Caco-2 (cell line): ENCODE measurements around the gene SLC37A1. TPM values are rescaled to one million over a fixed set of nuclear protein-coding genes. Genes with fewer than 3 reads are reported as not detected.

Source experiments
- BruUV-seq: library from RNA; stranded (reverse); fragments of 400-500 nt; replicated peaks from 2 replicates; lab custom pipeline; 2021; lab: Mats Ljungman, UMichigan
- CTCF ChIA-PET: fragments of 300-600 bp; sonication (Branson Sonifier 250); formaldehyde crosslinking; loops from one replicate; lab custom pipeline; 2022; ENCODE audit warnings: antibody characterized with exemption; lab: Charles Lee
- POLR2A ChIA-PET: fragments of 300-600 bp; sonication (Branson Sonifier 250); formaldehyde crosslinking; loops from one replicate; lab custom pipeline; 2022; ENCODE audit warnings: antibody characterized with exemption; lab: Charles Lee
- DNase-seq, 2 experiments: peaks; one replicate each; pipeline versions ENCODE4 v3.0.0 to v3.0.0-alpha.2; 2020 to 2022
- H3K27me3 ChIP-seq: replicated peaks from 2 replicates; pipeline ENCODE4 v1.6.0; 2011; ENCODE audit warnings: low read length; ENCODE audit not compliant: control insufficient read depth, insufficient read depth
- H3K36me3 ChIP-seq: 2 replicates; pipeline ENCODE4 v1.5.1; 2011; ENCODE audit warnings: low read length; ENCODE audit not compliant: control insufficient read depth, insufficient read depth
- H3K4me1 ChIP-seq: fragments of 250-450 bp; sonication (Bioruptor Pico); 2 replicates; pipeline ENCODE4 v1.5.1; 2020; ENCODE audit warnings: mild to moderate bottlenecking
- H3K4me3 ChIP-seq: 2 replicates; pipeline ENCODE4 v1.5.1; 2011; ENCODE audit warnings: low read depth, mild to moderate bottlenecking, control low read depth, low read length
- H3K9me3 ChIP-seq: fragments of 250-450 bp; sonication (Bioruptor Pico); 2 replicates; pipeline ENCODE4 v1.5.1; 2020; ENCODE audit warnings: mild to moderate bottlenecking, moderate library complexity
- H3K27ac Mint-ChIP-seq: one replicate; pipeline ENCODE4 v1.8.0; 2022; ENCODE audit warnings: mixed read lengths; ENCODE audit not compliant: unreplicated experiment
- H3K27me3 Mint-ChIP-seq: one replicate; pipeline ENCODE4 v1.8.0; 2022; ENCODE audit warnings: mixed read lengths; ENCODE audit not compliant: insufficient read depth, unreplicated experiment
- H3K36me3 Mint-ChIP-seq: one replicate; pipeline ENCODE4 v1.8.0; 2022; ENCODE audit warnings: mild to moderate bottlenecking, mixed read lengths; ENCODE audit not compliant: insufficient read depth, unreplicated experiment
- H3K4me1 Mint-ChIP-seq: one replicate; pipeline ENCODE4 v1.8.0; 2022; ENCODE audit warnings: low read depth, mixed read lengths; ENCODE audit not compliant: unreplicated experiment
- H3K4me3 Mint-ChIP-seq: one replicate; pipeline ENCODE4 v1.8.0; 2022; ENCODE audit warnings: mild to moderate bottlenecking, moderate library complexity, mixed read lengths; ENCODE audit not compliant: unreplicated experiment
- H3K9me3 Mint-ChIP-seq: one replicate; pipeline ENCODE4 v1.8.0; 2022; ENCODE audit warnings: mixed read lengths; ENCODE audit not compliant: unreplicated experiment
- intact Hi-C: fragments of 100-400 bp; cut with micrococcal nuclease; formaldehyde crosslinking; loops from one replicate; pipeline ENCODE4 v1.10.0; 2022; ENCODE audit not compliant: unreplicated experiment
- total RNA-seq: library from RNA; stranded (reverse); gene quantifications from 2 replicates; pipeline ENCODE4 v1.2.3, GENCODE V29; 2022
- TF ChIP-seq, protein P1 (sequence below), 2 experiments: fragments of 200-600 bp in 1 of 2; IDR thresholded peaks; 1 replicate in 1 of 2; 2 replicates in 1 of 2; pipeline versions ENCODE4 v1.5.1 to v1.8.0; 2011 to 2022; ENCODE audit warnings: antibody characterized with exemption in 1 of 2, control low read depth in 1 of 2, inconsistent platforms in 1 of 2, low read depth in 1 of 2, low read length in 1 of 2, mild to moderate bottlenecking in 1 of 2, moderate library complexity in 1 of 2; ENCODE audit not compliant: insufficient read depth in 1 of 2, severe bottlenecking in 1 of 2, unreplicated experiment in 1 of 2

SLC37A1 gene
- total RNA-seq, 1 experiment from 2014 or later, result 9.8 TPM

DNA sequence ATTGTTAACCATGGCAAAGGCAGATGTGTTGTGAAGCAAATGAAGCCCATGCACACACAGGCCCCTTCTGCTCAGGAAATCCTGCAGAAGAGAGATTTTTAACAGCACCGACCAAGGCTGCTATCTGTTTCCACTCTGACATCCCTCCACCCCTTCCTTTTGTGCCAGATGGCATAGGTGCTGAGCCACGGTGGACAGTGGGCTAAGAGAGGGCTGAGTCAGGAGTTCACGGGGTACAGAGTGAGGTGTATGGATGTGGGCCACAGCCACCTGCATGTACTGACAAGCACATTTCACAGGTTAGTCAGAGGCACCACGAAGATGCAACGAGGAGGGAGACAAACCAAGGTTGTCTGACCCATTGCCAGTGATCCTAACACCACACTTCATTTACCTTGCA, 27.1 kb upstream of the SLC37A1 start:
- no peak overlapping the region for H3K4me3 Mint-ChIP-seq
- no peaks in the 10 kb centered on the region for H3K9me3 ChIP-seq
- no peaks in the 10 kb centered on the region for H3K36me3 Mint-ChIP-seq
- H3K27me3 Mint-ChIP-seq, result no peaks in the 10 kb centered on the region
- TF ChIP-seq, protein P1, sequence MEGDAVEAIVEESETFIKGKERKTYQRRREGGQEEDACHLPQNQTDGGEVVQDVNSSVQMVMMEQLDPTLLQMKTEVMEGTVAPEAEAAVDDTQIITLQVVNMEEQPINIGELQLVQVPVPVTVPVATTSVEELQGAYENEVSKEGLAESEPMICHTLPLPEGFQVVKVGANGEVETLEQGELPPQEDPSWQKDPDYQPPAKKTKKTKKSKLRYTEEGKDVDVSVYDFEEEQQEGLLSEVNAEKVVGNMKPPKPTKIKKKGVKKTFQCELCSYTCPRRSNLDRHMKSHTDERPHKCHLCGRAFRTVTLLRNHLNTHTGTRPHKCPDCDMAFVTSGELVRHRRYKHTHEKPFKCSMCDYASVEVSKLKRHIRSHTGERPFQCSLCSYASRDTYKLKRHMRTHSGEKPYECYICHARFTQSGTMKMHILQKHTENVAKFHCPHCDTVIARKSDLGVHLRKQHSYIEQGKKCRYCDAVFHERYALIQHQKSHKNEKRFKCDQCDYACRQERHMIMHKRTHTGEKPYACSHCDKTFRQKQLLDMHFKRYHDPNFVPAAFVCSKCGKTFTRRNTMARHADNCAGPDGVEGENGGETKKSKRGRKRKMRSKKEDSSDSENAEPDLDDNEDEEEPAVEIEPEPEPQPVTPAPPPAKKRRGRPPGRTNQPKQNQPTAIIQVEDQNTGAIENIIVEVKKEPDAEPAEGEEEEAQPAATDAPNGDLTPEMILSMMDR (IDR thresholded peaks at IDR 0.05; ENCODE audit: insufficient read depth in 1 of 2, low read depth in 1 of 2, low read length in 1 of 2, severe bottlenecking in 1 of 2, unreplicated experiment in 1 of 2), result no peak
- H3K27ac Mint-ChIP-seq, result no peak overlapping the region
- no peaks in the 10 kb centered on the region for H3K27me3 ChIP-seq
- DNase-seq, result no peak
- CTCF ChIA-PET, result no interaction called here
- no peak overlapping the region for H3K4me3 ChIP-seq
- no peaks in the 10 kb centered on the region for H3K36me3 ChIP-seq
- H3K4me1 Mint-ChIP-seq, result no peaks in the 10 kb centered on the region
- no TSS peak for BruUV-seq
- H3K9me3 Mint-ChIP-seq, result no peaks in the 10 kb centered on the region
- POLR2A ChIA-PET, result no interaction called here
- intact Hi-C loops, result no loop called here
- peaks cover 12% of the 10 kb centered on the region for H3K4me1 ChIP-seq

- TF ChIP-seq, protein P1 (IDR thresholded peaks at IDR 0.05; ENCODE audit: insufficient read depth in 1 of 2, low read depth in 1 of 2, low read length in 1 of 2, severe bottlenecking in 1 of 2, unreplicated experiment in 1 of 2), result no peak
- Mint-ChIP-seq H3K4me3 (no peak overlapping the region), H3K9me3 (no peaks in the 10 kb centered on the region), H3K27me3 (no peaks in the 10 kb centered on the region), H3K36me3 (peaks cover 6% of the 10 kb centered on the region), H3K4me1 (peaks cover 14% of the 10 kb centered on the region), H3K27ac (no peak overlapping the region)
- intact Hi-C loops, result no loop called here
- no peak for DNase-seq
- Histone ChIP-seq H3K4me3 (no peak overlapping the region), H3K9me3 (no peaks in the 10 kb centered on the region), H3K27me3 (no peaks in the 10 kb centered on the region), H3K36me3 (no peaks in the 10 kb centered on the region), H3K4me1 (peaks cover 23% of the 10 kb centered on the region)
- no TSS peak for BruUV-seq
- POLR2A ChIA-PET, result no interaction called here
- CTCF ChIA-PET, result no interaction called here
Measured at GRCh38 chr21:42489006-42489563, 24.6 kb upstream of the SLC37A1 start.

DNA sequence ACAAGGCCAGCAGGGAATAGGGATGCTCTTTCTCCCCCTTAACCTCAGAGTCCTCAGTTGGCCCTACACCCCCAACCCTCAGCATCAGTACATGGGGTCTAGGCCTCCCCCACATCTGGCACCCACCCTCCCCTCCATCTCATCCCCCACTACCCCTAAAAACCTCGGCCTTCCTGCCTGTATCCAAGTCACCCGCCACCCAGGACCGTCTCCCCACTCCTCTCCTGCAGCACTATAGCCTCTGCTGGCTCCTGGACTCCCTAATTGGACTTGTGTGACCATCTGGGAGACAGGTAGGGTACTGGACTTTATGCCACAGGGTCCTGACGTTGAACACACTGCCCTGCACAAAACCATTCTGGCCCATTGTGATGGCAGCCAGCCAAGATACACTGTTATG, 23.7 kb upstream of the SLC37A1 start:
- H3K9me3 Mint-ChIP-seq, result no peaks in the 10 kb centered on the region
- Histone ChIP-seq H3K9me3 (no peaks in the 10 kb centered on the region), H3K27me3 (no peaks in the 10 kb centered on the region), H3K36me3 (no peaks in the 10 kb centered on the region), H3K4me3 (no peak overlapping the region), H3K4me1 (peaks cover 23% of the 10 kb centered on the region)
- no peak overlapping the region for H3K27ac Mint-ChIP-seq
- ChIA-PET CTCF (interaction anchor here (1.2 kb wide), 1 partner anchor 23 kb away, joined by 5 read pairs; no protein-coding TSS in a partner anchor), POLR2A (no interaction called here)
- no peak overlapping the region for H3K4me3 Mint-ChIP-seq
- peaks cover 14% of the 10 kb centered on the region for H3K4me1 Mint-ChIP-seq
- no TSS peak for BruUV-seq
- DNase-seq, result no peak
- TF ChIP-seq, protein P1 (IDR thresholded peaks at IDR 0.05; ENCODE audit: insufficient read depth in 1 of 2, low read depth in 1 of 2, low read length in 1 of 2, severe bottlenecking in 1 of 2, unreplicated experiment in 1 of 2), result no peak
- intact Hi-C loops, result no loop called here
- peaks cover 6% of the 10 kb centered on the region for H3K36me3 Mint-ChIP-seq
- no peaks in the 10 kb centered on the region for H3K27me3 Mint-ChIP-seq
